Measurements from ENCODE around the gene USP36. TPM values are rescaled to one million over a fixed set of nuclear protein-coding genes. Genes with fewer than 3 reads are reported as not detected.

Gene USP36
- total RNA-seq, 2 experiments from 2014 or later: 79.0 to 92.9 TPM

- Mint-ChIP-seq H3K9me3 (no peaks in the 10 kb centered on the region), H3K4me3 (no peak overlapping the region), H3K27me3 (no peaks in the 10 kb centered on the region), H3K36me3 (ENCODE audit: low read depth) (peaks cover 41% of the 10 kb centered on the region), H3K4me1 (peaks cover 59% of the 10 kb centered on the region), H3K27ac (peak overlapping the region; percentile 92)
- POLR2A ChIA-PET: interaction anchor here (0.6 kb wide), 2 partner anchors 18 to 21 kb away, joined by 3 to 5 read pairs; no protein-coding TSS in a partner anchor
- no peak for DNase-seq
- CTCF ChIA-PET: interaction anchor here (0.7 to 1.5 kb wide), 4 partner anchors 8 to 68 kb away, joined by 3 to 5 read pairs (median 4); no protein-coding TSS in a partner anchor
Measured at GRCh38 chr17:78790552-78790951, 50.1 kb downstream of the USP36 start.

- Mint-ChIP-seq H3K9me3 (no peaks in the 10 kb centered on the region), H3K4me3 (peak overlapping the region; percentile 6), H3K27me3 (no peaks in the 10 kb centered on the region), H3K27ac (peak overlapping the region; percentile 92), H3K4me1 (peaks cover 61% of the 10 kb centered on the region), H3K36me3 (ENCODE audit: low read depth) (peaks cover 34% of the 10 kb centered on the region)
- ChIA-PET POLR2A (interaction anchor here (0.6 kb wide), 2 partner anchors 19 to 22 kb away, joined by 3 to 5 read pairs; no protein-coding TSS in a partner anchor), CTCF (interaction anchor here (0.6 to 2.1 kb wide), 7 partner anchors 11 to 539 kb away, joined by 3 to 7 read pairs (median 3); no protein-coding TSS in a partner anchor)
- DNase-seq: peak; percentile 68
Measured at GRCh38 chr17:78789663-78790181, 50.9 kb downstream of the USP36 start.

- no peaks in the 10 kb centered on the region for H3K27me3 Mint-ChIP-seq
- ChIA-PET CTCF (interaction anchor here (1.1 to 2.1 kb wide), 3 partner anchors 12 to 67 kb away, joined by 3 to 7 read pairs (median 3); no protein-coding TSS in a partner anchor), POLR2A (no interaction called here)
- peak overlapping the region; percentile 92 for H3K27ac Mint-ChIP-seq
- H3K36me3 Mint-ChIP-seq (ENCODE audit: low read depth): peaks cover 30% of the 10 kb centered on the region
- DNase-seq: peak; percentile 35
- H3K4me3 Mint-ChIP-seq: no peak overlapping the region
- H3K9me3 Mint-ChIP-seq: no peaks in the 10 kb centered on the region
- H3K4me1 Mint-ChIP-seq: peaks cover 62% of the 10 kb centered on the region
Measured at GRCh38 chr17:78789149-78789662, 51.4 kb downstream of the USP36 start.

GRCh38 chr17:78788451-78788850 is 52.2 kb downstream of the USP36 start:
- H3K9me3 Mint-ChIP-seq: no peaks in the 10 kb centered on the region
- ChIA-PET CTCF (interaction anchor here (0.6 to 2.1 kb wide), 3 partner anchors 13 to 64 kb away, joined by 3 to 7 read pairs (median 4); no protein-coding TSS in a partner anchor), POLR2A (no interaction called here)
- H3K27ac Mint-ChIP-seq: peak overlapping the region; percentile 68
- peaks cover 24% of the 10 kb centered on the region for H3K36me3 Mint-ChIP-seq (ENCODE audit: low read depth)
- H3K27me3 Mint-ChIP-seq: no peaks in the 10 kb centered on the region
- no peak overlapping the region for H3K4me3 Mint-ChIP-seq
- H3K4me1 Mint-ChIP-seq: peaks cover 70% of the 10 kb centered on the region
- no peak for DNase-seq

- no peaks in the 10 kb centered on the region for H3K9me3 Mint-ChIP-seq
- H3K36me3 Mint-ChIP-seq (ENCODE audit: low read depth): peaks cover 22% of the 10 kb centered on the region
- peak overlapping the region; percentile 69 for H3K27ac Mint-ChIP-seq
- H3K4me1 Mint-ChIP-seq: peaks cover 75% of the 10 kb centered on the region
- ChIA-PET POLR2A (no interaction called here), CTCF (interaction anchor here (0.6 kb wide), 1 partner anchor 16 kb away, joined by 3 read pairs; no protein-coding TSS in a partner anchor)
- no peak for DNase-seq
- H3K27me3 Mint-ChIP-seq: no peaks in the 10 kb centered on the region
- no peak overlapping the region for H3K4me3 Mint-ChIP-seq
Measured at GRCh38 chr17:78787444-78787843, 53.2 kb downstream of the USP36 start.

- ChIA-PET POLR2A (no interaction called here), CTCF (interaction anchor here (0.7 to 1.6 kb wide), 7 partner anchors 9 to 42 kb away, joined by 3 to 10 read pairs (median 3); no protein-coding TSS in a partner anchor)
- peaks cover 13% of the 10 kb centered on the region for H3K36me3 Mint-ChIP-seq (ENCODE audit: low read depth)
- H3K27ac Mint-ChIP-seq: peak overlapping the region; percentile 75
- H3K27me3 Mint-ChIP-seq: no peaks in the 10 kb centered on the region
- H3K4me3 Mint-ChIP-seq: peak overlapping the region; percentile 33
- no peaks in the 10 kb centered on the region for H3K9me3 Mint-ChIP-seq
- no peak for DNase-seq
- H3K4me1 Mint-ChIP-seq: peaks cover 65% of the 10 kb centered on the region
Measured at GRCh38 chr17:78785663-78786057, 55.0 kb downstream of the USP36 start.

GRCh38 chr17:78785011-78785662 is 55.5 kb downstream of the USP36 start:
- Mint-ChIP-seq H3K27ac (peak overlapping the region; percentile 69), H3K4me1 (peaks cover 61% of the 10 kb centered on the region), H3K4me3 (peak overlapping the region; percentile 33), H3K9me3 (no peaks in the 10 kb centered on the region), H3K27me3 (no peaks in the 10 kb centered on the region), H3K36me3 (ENCODE audit: low read depth) (peaks cover 15% of the 10 kb centered on the region)
- CTCF ChIA-PET: interaction anchor here (0.7 to 1.6 kb wide), 12 partner anchors 8 to 42 kb away, joined by 3 to 10 read pairs (median 3); no protein-coding TSS in a partner anchor
- POLR2A ChIA-PET: no interaction called here
- DNase-seq: peak; percentile 42

- ChIA-PET POLR2A (no interaction called here), CTCF (interaction anchor here (0.8 to 1.6 kb wide), 6 partner anchors 11 to 43 kb away, joined by 3 to 4 read pairs (median 3); no protein-coding TSS in a partner anchor)
- DNase-seq: no peak
- H3K36me3 Mint-ChIP-seq (ENCODE audit: low read depth): peaks cover 20% of the 10 kb centered on the region
- H3K4me3 Mint-ChIP-seq: no peak overlapping the region
- H3K9me3 Mint-ChIP-seq: no peaks in the 10 kb centered on the region
- H3K27me3 Mint-ChIP-seq: no peaks in the 10 kb centered on the region
- H3K4me1 Mint-ChIP-seq: peaks cover 58% of the 10 kb centered on the region
- peak overlapping the region; percentile 92 for H3K27ac Mint-ChIP-seq
Measured at GRCh38 chr17:78784352-78784751, 56.3 kb downstream of the USP36 start.

- Mint-ChIP-seq H3K9me3 (no peaks in the 10 kb centered on the region), H3K4me3 (peak overlapping the region; percentile 82), H3K27ac (peak overlapping the region; percentile 92), H3K27me3 (no peaks in the 10 kb centered on the region), H3K36me3 (ENCODE audit: low read depth) (peaks cover 24% of the 10 kb centered on the region), H3K4me1 (peaks cover 57% of the 10 kb centered on the region)
- ChIA-PET POLR2A (no interaction called here), CTCF (interaction anchor here (1.4 to 1.6 kb wide), 2 partner anchors 12 to 23 kb away, joined by 3 to 4 read pairs; no protein-coding TSS in a partner anchor)
- DNase-seq: no peak
Measured at GRCh38 chr17:78783711-78784324, 56.8 kb downstream of the USP36 start.

- peak within 1 kb of the TSS; percentile 82 for H3K4me3 Mint-ChIP-seq
- CTCF ChIA-PET: interaction anchor here (1.1 kb wide), 1 partner anchor 64 kb away, joined by 3 read pairs; no protein-coding TSS in a partner anchor
- peak within 1 kb of the TSS; percentile 95 for H3K27ac Mint-ChIP-seq
- no peak for DNase-seq
- H3K9me3 Mint-ChIP-seq: no peaks in the 10 kb centered on the region
- no peaks in the 10 kb centered on the region for H3K27me3 Mint-ChIP-seq
- H3K4me1 Mint-ChIP-seq: peaks cover 52% of the 10 kb centered on the region
- H3K36me3 Mint-ChIP-seq (ENCODE audit: low read depth): peaks cover 24% of the 10 kb centered on the region
- POLR2A ChIA-PET: no interaction called here
Measured at GRCh38 chr17:78781893-78782304, 58.7 kb downstream of the USP36 start, which contains the start of gene CYTH1. TSS of gene CYTH1 (minus strand) at chr17:78782273. CDS start at chr17:78782223, 50 bp downstream.

GRCh38 chr17:78781104-78781892 is 59.3 kb downstream of the USP36 start:
- peak; percentile 43 for DNase-seq
- ChIA-PET CTCF (interaction anchor here (1.0 to 1.3 kb wide), 4 partner anchors 12 to 69 kb away, joined by 3 to 7 read pairs (median 5); no protein-coding TSS in a partner anchor), POLR2A (no interaction called here)
- Mint-ChIP-seq H3K27me3 (no peaks in the 10 kb centered on the region), H3K4me3 (peak overlapping the region; percentile 79), H3K9me3 (no peaks in the 10 kb centered on the region), H3K27ac (peak overlapping the region; percentile 95), H3K4me1 (peaks cover 53% of the 10 kb centered on the region), H3K36me3 (ENCODE audit: low read depth) (peaks cover 24% of the 10 kb centered on the region)
